Colonic mucosa (tissue), 4 donors: ENCODE results near the gene FGD5. TPM values are rescaled to one million over a fixed set of nuclear protein-coding genes. Genes with fewer than 3 reads are reported as not detected.

Source experiments
- DNase-seq: peaks from one replicate; pipeline ENCODE4 v3.0.0-alpha.2; 2020
- H3K27ac ChIP-seq: fragments of 200-600 bp; one replicate; pipeline ENCODE4 v1.8.0; 2021
- H3K27me3 ChIP-seq: fragments of 200-600 bp; one replicate; pipeline ENCODE4 v1.8.0; 2021
- H3K36me3 ChIP-seq: fragments of 200-600 bp; one replicate; pipeline ENCODE4 v1.8.0; 2021
- H3K4me1 ChIP-seq: fragments of 200-600 bp; one replicate; pipeline ENCODE4 v1.8.0; 2021; ENCODE audit warnings: mild to moderate bottlenecking
- H3K4me3 ChIP-seq: fragments of 200-600 bp; one replicate; pipeline ENCODE4 v1.8.0; 2021
- H3K9ac ChIP-seq, 2 donors: one replicate each; pipeline ENCODE4 v1.7.0; 2013; ENCODE audit warnings: control low read depth in 2 of 2, low read depth in 2 of 2, low read length in 2 of 2
- H3K9me3 ChIP-seq: fragments of 200-600 bp; one replicate; pipeline ENCODE4 v1.8.0; 2021
- intact Hi-C: fragments of 100-400 bp; cut with DNase I; formaldehyde crosslinking; loops from one replicate; pipeline ENCODE4 v1.14.1; 2022
- total RNA-seq, 2 donors: library from RNA; stranded (reverse); fragmentation: NEBNext Ultra II Directional in 1 of 2; extraction: Animal tissue kit (Norgen Biotek cat#: 25700) in 1 of 2; gene quantifications; one replicate each; pipeline ENCODE4 v1.2.1, GENCODE V29; 2021
- TF ChIP-seq, protein P1 (sequence below): fragments of 200-600 bp; IDR thresholded peaks from one replicate; pipeline ENCODE4 v1.8.0; 2022; ENCODE audit warnings: antibody characterized with exemption, mild to moderate bottlenecking
- donor health status: healthy.
- donor health status: DM: no; HTN: no; CAD: no.
- donor health status: DM: no; HTN: no; CAD: no.

FGD5 gene
- total RNA-seq, 2 donors from 2014 or later, result 4.4 to 8.7 TPM

DNA sequence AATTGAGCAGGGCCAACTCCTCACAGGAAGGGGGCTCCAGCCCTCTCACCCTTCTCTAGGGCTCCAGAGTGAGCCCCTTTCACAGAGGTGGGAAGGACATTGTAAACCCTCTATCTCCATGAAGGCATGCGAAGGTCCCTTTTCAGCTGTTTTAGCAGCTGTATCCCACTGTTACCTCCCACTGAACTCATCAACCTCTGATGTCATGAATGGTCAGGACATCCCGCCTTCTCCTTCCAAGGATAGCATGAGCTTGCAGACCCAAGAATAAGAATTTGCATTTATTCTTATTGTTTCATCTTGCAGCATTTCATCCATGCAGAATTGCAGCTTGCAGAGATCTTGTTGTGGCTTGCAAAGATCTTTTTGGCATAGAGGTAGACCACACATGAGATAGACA lies 24.3 kb upstream of the FGD5 start:
- intact Hi-C loops, result no loop called here
- no peak overlapping the region for H3K27ac ChIP-seq
- H3K27me3 ChIP-seq, result no peaks in the 10 kb centered on the region
- no peaks in the 10 kb centered on the region for H3K36me3 ChIP-seq
- no peaks in the 10 kb centered on the region for H3K4me1 ChIP-seq
- DNase-seq, result no peak
- TF ChIP-seq, protein P1, sequence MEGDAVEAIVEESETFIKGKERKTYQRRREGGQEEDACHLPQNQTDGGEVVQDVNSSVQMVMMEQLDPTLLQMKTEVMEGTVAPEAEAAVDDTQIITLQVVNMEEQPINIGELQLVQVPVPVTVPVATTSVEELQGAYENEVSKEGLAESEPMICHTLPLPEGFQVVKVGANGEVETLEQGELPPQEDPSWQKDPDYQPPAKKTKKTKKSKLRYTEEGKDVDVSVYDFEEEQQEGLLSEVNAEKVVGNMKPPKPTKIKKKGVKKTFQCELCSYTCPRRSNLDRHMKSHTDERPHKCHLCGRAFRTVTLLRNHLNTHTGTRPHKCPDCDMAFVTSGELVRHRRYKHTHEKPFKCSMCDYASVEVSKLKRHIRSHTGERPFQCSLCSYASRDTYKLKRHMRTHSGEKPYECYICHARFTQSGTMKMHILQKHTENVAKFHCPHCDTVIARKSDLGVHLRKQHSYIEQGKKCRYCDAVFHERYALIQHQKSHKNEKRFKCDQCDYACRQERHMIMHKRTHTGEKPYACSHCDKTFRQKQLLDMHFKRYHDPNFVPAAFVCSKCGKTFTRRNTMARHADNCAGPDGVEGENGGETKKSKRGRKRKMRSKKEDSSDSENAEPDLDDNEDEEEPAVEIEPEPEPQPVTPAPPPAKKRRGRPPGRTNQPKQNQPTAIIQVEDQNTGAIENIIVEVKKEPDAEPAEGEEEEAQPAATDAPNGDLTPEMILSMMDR, result no peak
- H3K9ac ChIP-seq, result no peak overlapping the region
- H3K4me3 ChIP-seq, result no peak overlapping the region
- no peaks in the 10 kb centered on the region for H3K9me3 ChIP-seq

- Histone ChIP-seq H3K4me1 (no peaks in the 10 kb centered on the region), H3K9me3 (no peaks in the 10 kb centered on the region), H3K4me3 (no peak overlapping the region), H3K27ac (no peak overlapping the region), H3K27me3 (no peaks in the 10 kb centered on the region), H3K36me3 (no peaks in the 10 kb centered on the region), H3K9ac (no peak overlapping the region)
- intact Hi-C loops, result no loop called here
- DNase-seq, result no peak
- TF ChIP-seq, protein P1, result no peak
Observed at GRCh38 chr3:14795996-14796395, 22.8 kb upstream of the FGD5 start.

DNA sequence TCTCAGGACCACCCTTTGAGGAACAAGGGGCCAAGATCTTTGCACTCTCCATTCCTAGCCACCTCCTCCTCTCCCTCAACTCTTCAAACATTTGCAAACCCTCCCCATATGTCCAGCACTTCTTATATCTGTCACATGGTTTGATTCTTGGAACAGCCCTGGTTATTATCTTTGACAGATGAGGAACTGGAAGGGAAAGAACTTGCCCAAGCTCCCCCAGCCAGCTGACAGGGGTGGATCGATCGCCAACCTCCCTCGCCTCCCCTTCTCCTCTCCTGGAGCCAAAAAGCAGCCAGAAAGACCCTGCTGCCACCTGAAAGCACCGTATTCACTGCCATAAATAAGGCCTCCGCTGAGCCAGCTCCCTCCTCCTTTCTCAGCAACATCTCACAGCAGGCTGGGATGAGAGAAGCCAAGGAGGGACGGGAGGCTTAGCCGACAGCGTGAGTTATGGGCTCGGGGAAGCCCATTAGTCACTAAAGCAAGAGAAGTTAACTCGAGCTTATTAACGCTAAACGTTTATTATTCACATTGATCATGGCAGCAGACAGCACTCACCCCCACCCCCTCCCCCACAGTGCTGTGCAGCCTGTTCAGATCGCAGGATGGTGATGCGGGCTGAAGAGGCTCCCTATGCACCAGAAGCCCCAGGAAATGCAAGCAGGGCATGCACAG lies 22.2 kb upstream of the FGD5 start:
- no peaks in the 10 kb centered on the region for H3K27me3 ChIP-seq
- intact Hi-C loops, result no loop called here
- no peak overlapping the region for H3K4me3 ChIP-seq
- H3K9ac ChIP-seq, result no peak overlapping the region
- TF ChIP-seq, protein P1, result no peak
- H3K4me1 ChIP-seq, result no peaks in the 10 kb centered on the region
- no peaks in the 10 kb centered on the region for H3K9me3 ChIP-seq
- no peaks in the 10 kb centered on the region for H3K36me3 ChIP-seq
- H3K27ac ChIP-seq, result no peak overlapping the region
- no peak for DNase-seq

DNA sequence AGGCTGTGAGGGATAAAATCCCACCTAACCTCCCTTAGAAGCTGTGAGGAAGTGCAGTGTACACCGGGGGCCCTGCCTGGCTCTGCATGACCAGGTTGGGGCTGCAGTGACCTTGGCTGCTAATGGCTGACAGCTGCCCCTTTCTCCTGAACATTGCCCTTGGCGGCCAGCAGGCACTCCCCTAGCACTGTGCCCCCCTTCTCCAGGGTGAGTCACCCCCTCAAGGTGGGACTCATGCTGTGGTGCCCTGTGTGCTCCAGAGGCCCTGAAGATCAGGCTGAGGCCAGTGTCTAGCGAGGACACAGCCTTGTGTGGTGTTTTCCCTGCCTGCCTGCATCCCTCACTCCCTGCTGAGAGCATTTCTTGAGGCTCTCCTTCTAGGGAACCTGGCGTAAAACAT lies 21.0 kb upstream of the FGD5 start:
- no peak overlapping the region for H3K4me3 ChIP-seq
- no peaks in the 10 kb centered on the region for H3K9me3 ChIP-seq
- TF ChIP-seq, protein P1, result no peak
- H3K4me1 ChIP-seq, result no peaks in the 10 kb centered on the region
- H3K36me3 ChIP-seq, result no peaks in the 10 kb centered on the region
- H3K27ac ChIP-seq, result no peak overlapping the region
- intact Hi-C loops, result no loop called here
- no peak overlapping the region for H3K9ac ChIP-seq
- no peaks in the 10 kb centered on the region for H3K27me3 ChIP-seq
- DNase-seq, result no peak

DNA sequence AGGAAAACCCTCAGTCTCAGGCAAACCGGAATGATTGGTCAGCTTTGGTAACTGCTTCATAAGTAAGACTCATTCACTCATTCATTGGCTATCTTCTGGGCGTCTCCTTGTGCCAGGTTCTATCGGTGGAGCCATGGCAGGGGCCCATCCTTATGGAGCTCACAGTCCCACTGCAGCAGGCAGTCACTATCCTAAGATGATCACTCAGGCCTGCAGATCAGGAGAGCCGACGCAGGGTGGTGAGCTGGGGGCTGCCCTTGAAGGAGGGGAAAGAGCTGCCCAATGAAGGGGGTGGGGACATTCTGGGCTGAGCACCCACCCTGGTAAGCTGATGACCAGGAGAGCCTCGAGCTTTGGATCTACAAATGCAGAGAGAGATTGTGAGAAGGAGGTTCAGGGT lies 20.5 kb upstream of the FGD5 start:
- Histone ChIP-seq H3K4me3 (no peak overlapping the region), H3K27ac (no peak overlapping the region), H3K27me3 (no peaks in the 10 kb centered on the region), H3K4me1 (no peaks in the 10 kb centered on the region), H3K9ac (no peak overlapping the region), H3K36me3 (no peaks in the 10 kb centered on the region), H3K9me3 (no peaks in the 10 kb centered on the region)
- no peak for DNase-seq
- TF ChIP-seq, protein P1, result no peak
- intact Hi-C loops, result no loop called here
